Sigmoid colon (tissue), 7 donors: ENCODE data around the gene STRN4. TPM values are rescaled to one million over a fixed set of nuclear protein-coding genes. Genes with fewer than 3 reads are reported as not detected.

Experiments used
- DNase-seq: peaks from one replicate; pipeline ENCODE4 v3.0.0-alpha.2; 2019
- H3K27ac ChIP-seq, 4 donors: fragments of 200-600 bp; sonication (generic); one replicate each; pipeline ENCODE4 v1.5.1; 2016 to 2019; ENCODE audit warnings: mild to moderate bottlenecking in 1 of 4
- H3K27me3 ChIP-seq, 3 donors: fragments of 200-600 bp; sonication (generic); one replicate each; pipeline ENCODE4 v1.5.1; 2019; ENCODE audit warnings: mild to moderate bottlenecking in 1 of 3
- H3K36me3 ChIP-seq, 4 donors: fragments of 200-600 bp; sonication (generic); one replicate each; pipeline ENCODE4 v1.5.1; 2016 to 2019
- H3K4me1 ChIP-seq, 4 donors: fragments of 200-600 bp; sonication (generic); one replicate each; pipeline ENCODE4 v1.5.1; 2017 to 2019
- H3K4me3 ChIP-seq, 4 donors: fragments of 200-600 bp; sonication (generic); one replicate each; pipeline ENCODE4 v1.5.1; 2017 to 2019; ENCODE audit warnings: mild to moderate bottlenecking in 2 of 4, moderate library complexity in 1 of 4
- H3K9me3 ChIP-seq, 4 donors: fragments of 200-600 bp in 3 of 4; sonication (generic) in 3 of 4; one replicate each; pipeline versions ENCODE4 v1.5.1 to v1.6.1; 2013 to 2019
- CTCF ChIP-seq, 4 experiments: fragments of 450-650 bp in 3 of 4; fragments of 200-600 bp in 1 of 4; IDR thresholded peaks; one replicate each; pipeline ENCODE4 v1.5.1; 2016 to 2019; ENCODE audit warnings: antibody characterized with exemption in 4 of 4, mild to moderate bottlenecking in 3 of 4, moderate library complexity in 2 of 4
- EP300 ChIP-seq, 4 donors: sonication (generic); formaldehyde crosslinking; IDR thresholded peaks; one replicate each; pipeline ENCODE4 v1.6.1; 2017; ENCODE audit warnings: antibody characterized with exemption in 4 of 4
- POLR2A ChIP-seq, 2 donors: fragments of 450-650 bp; IDR thresholded peaks; one replicate each; pipeline ENCODE4 v1.6.1; 2016; ENCODE audit warnings: antibody characterized with exemption in 2 of 2, mild to moderate bottlenecking in 2 of 2, moderate library complexity in 2 of 2
- POLR2AphosphoS5 ChIP-seq, 4 donors: sonication (generic); formaldehyde crosslinking; IDR thresholded peaks; one replicate each; pipeline ENCODE4 v1.6.1; 2017; ENCODE audit warnings: antibody characterized with exemption in 4 of 4
- WGBS, 2 donors: extraction: QIAGEN DNeasy Blood & Tissue Kit; methylation state at CpG; one replicate each; pipeline ENCODE4 v1.1.7; 2013; 5-methylcytosine and 5-hydroxymethylcytosine counted together
- intact Hi-C: fragments of 100-400 bp; cut with DNase I; formaldehyde crosslinking; loops from one replicate; pipeline ENCODE4 v1.15.1; 2023
- polyA plus RNA-seq, 3 donors: library from polyadenylated mRNA; stranded (reverse); fragments of 200-250 nt; gene quantifications; one replicate each; pipeline ENCODE4 v1.2.3, GENCODE V29; 2013
- total RNA-seq, 4 donors: library from RNA; depleted of rRNA; stranded (reverse); fragments of >200 nt; gene quantifications; one replicate each; pipeline ENCODE4 v1.1.0, GENCODE V29; 2016
- donor health status: healthy with polysubstance abuse.
- donor health status: Bipolar disorder and iron deficiency.
- donor health status: healthy.

STRN4 gene
- total and polyA plus RNA-seq, 7 donors, result 42.5 to 63.4 (median 51.8) TPM

GRCh38 chr19:46732172-46732938 is 13.9 kb downstream of the STRN4 start:
- intact Hi-C loops, result no loop called here
- H3K9me3 ChIP-seq, result no peaks in the 10 kb centered on the region
- H3K36me3 ChIP-seq, result peaks cover 38 to 96% (median 67%) of the 10 kb centered on the region in 4 donors
- H3K27ac ChIP-seq, result peak overlapping the region in 1 of 4 donors; percentile 16
- no peak overlapping the region for H3K4me3 ChIP-seq
- WGBS, 2 donors, result 88 to 89% methylated on average over 28 of the region's 28 CpGs
- DNase-seq, result no peak
- TF ChIP-seq EP300 (IDR thresholded peaks at IDR 0.05), result no peak
- no peak for TF ChIP-seq CTCF (IDR thresholded peaks at IDR 0.05)
- no peak for TF ChIP-seq POLR2AphosphoS5 (IDR thresholded peaks at IDR 0.05)
- no peak for TF ChIP-seq POLR2A (IDR thresholded peaks at IDR 0.05)
- H3K27me3 ChIP-seq, result no peaks in the 10 kb centered on the region
- H3K4me1 ChIP-seq, result peaks cover 0 to 19% (median 13%) of the 10 kb centered on the region in 4 donors

GRCh38 chr19:46731584-46731983 is 14.7 kb downstream of the STRN4 start:
- TF ChIP-seq CTCF (IDR thresholded peaks at IDR 0.05) (no peak), POLR2AphosphoS5 (IDR thresholded peaks at IDR 0.05) (no peak), EP300 (IDR thresholded peaks at IDR 0.05) (no peak), POLR2A (IDR thresholded peaks at IDR 0.05) (no peak)
- intact Hi-C loops, result no loop called here
- H3K9me3 ChIP-seq, result no peaks in the 10 kb centered on the region
- peaks cover 43 to 96% (median 71%) of the 10 kb centered on the region in 4 donors for H3K36me3 ChIP-seq
- 70 to 83% methylated on average over 14 of the region's 14 CpGs for WGBS, 2 donors
- no peak for DNase-seq
- H3K4me3 ChIP-seq, result no peak overlapping the region
- H3K27ac ChIP-seq, result peak overlapping the region in 1 of 4 donors; percentile 9
- H3K27me3 ChIP-seq, result no peaks in the 10 kb centered on the region
- peaks cover 0 to 19% (median 13%) of the 10 kb centered on the region in 4 donors for H3K4me1 ChIP-seq

- no peak for DNase-seq
- Histone ChIP-seq H3K27ac (no peak overlapping the region), H3K27me3 (no peaks in the 10 kb centered on the region), H3K4me3 (no peak overlapping the region), H3K4me1 (peaks cover 0 to 19% (median 13%) of the 10 kb centered on the region in 4 donors), H3K9me3 (no peaks in the 10 kb centered on the region), H3K36me3 (peaks cover 47 to 98% (median 76%) of the 10 kb centered on the region in 4 donors)
- 60 to 76% methylated on average over 14 of the region's 14 CpGs for WGBS, 2 donors
- intact Hi-C loops, result no loop called here
- TF ChIP-seq POLR2AphosphoS5 (IDR thresholded peaks at IDR 0.05) (no peak), POLR2A (IDR thresholded peaks at IDR 0.05) (no peak), CTCF (IDR thresholded peaks at IDR 0.05) (no peak), EP300 (IDR thresholded peaks at IDR 0.05) (no peak)
Measured at GRCh38 chr19:46731007-46731501, 15.2 kb downstream of the STRN4 start.

GRCh38 chr19:46730595-46730994 is 15.7 kb downstream of the STRN4 start:
- Histone ChIP-seq H3K4me1 (peaks cover 0 to 19% (median 13%) of the 10 kb centered on the region in 4 donors), H3K4me3 (no peak overlapping the region), H3K36me3 (peaks cover 52 to 98% (median 81%) of the 10 kb centered on the region in 4 donors), H3K27me3 (no peaks in the 10 kb centered on the region), H3K27ac (no peak overlapping the region), H3K9me3 (no peaks in the 10 kb centered on the region)
- 96 to 97% methylated on average over 14 of the region's 14 CpGs for WGBS, 2 donors
- no peak for TF ChIP-seq EP300 (IDR thresholded peaks at IDR 0.05)
- TF ChIP-seq CTCF (IDR thresholded peaks at IDR 0.05), result no peak
- no peak for TF ChIP-seq POLR2AphosphoS5 (IDR thresholded peaks at IDR 0.05)
- TF ChIP-seq POLR2A (IDR thresholded peaks at IDR 0.05), result no peak
- intact Hi-C loops, result no loop called here
- peak; percentile 66 for DNase-seq
